HepG2 (cell line): ENCODE measurements around the gene CHST14. TPM values are rescaled to one million over a fixed set of nuclear protein-coding genes. Genes with fewer than 3 reads are reported as not detected.

ENCODE experiments used
- ATAC-seq: fragments of 200-7000 bp; cut with Tn5 transposase; 3 replicates; pipeline ENCODE4 v1.9.1; 2020; ENCODE audit warnings: mild to moderate bottlenecking, moderate library complexity
- BruUV-seq: library from RNA; stranded (reverse); fragments of 400-500 nt; replicated peaks from 2 replicates; lab custom pipeline; 2021; lab: Mats Ljungman, UMichigan
- CTCF ChIA-PET: fragments of 300-600 bp; formaldehyde crosslinking; extraction: SDS; loops from one replicate; lab custom pipeline; 2021; ENCODE audit warnings: low total read pairs, inconsistent platforms, low intra/inter-chr PET ratio; lab: Yijun Ruan, JAX
- POLR2A ChIA-PET: fragments of 350-600 bp; sonication (Branson Sonifier 250); formaldehyde crosslinking; loops from one replicate; lab custom pipeline; 2020; ENCODE audit warnings: antibody characterized with exemption, inconsistent platforms; lab: Yijun Ruan, JAX
- DNase-seq: peaks from one replicate; pipeline ENCODE4 v3.0.0-alpha.2; 2015; ENCODE audit warnings: low spot score
- FAIRE-seq: peaks from 3 replicates; lab custom pipeline; 2011; peaks lifted over from hg19 to GRCh38; lab: Jason Lieb, UNC
- H2AFZ ChIP-seq: one replicate; pipeline ENCODE4 v1.6.1; 2011; ENCODE audit warnings: low read length, inconsistent platforms
- H3K27ac ChIP-seq: fragments of 300-600 bp; 3 replicates; pipeline ENCODE4 v1.8.0; 2011; ENCODE audit warnings: mixed run types, mild to moderate bottlenecking, mixed read lengths, low read length, inconsistent platforms; ENCODE audit not compliant: insufficient read depth; ENCODE audit errors: extremely low read length
- H3K27me3 ChIP-seq, 2 experiments: fragments of 200-600 bp in 1 of 2; 2 replicates in 1 of 2; 3 replicates in 1 of 2; pipeline versions ENCODE4 v1.6.0 to v1.8.0; 2011; ENCODE audit warnings: low read length in 2 of 2, mild to moderate bottlenecking in 2 of 2, moderate library complexity in 2 of 2, inconsistent platforms in 1 of 2; ENCODE audit not compliant: insufficient read depth in 2 of 2, control insufficient read depth in 1 of 2
- H3K36me3 ChIP-seq, 2 experiments: fragments of 200-600 bp in 1 of 2; replicated peaks in 1 of 2; 2 replicates in 1 of 2; 3 replicates in 1 of 2; pipeline versions ENCODE4 v1.5.1 to v1.8.0; 2011; ENCODE audit warnings: low read length in 2 of 2, inconsistent platforms in 1 of 2; ENCODE audit not compliant: insufficient read depth in 2 of 2, control insufficient read depth in 1 of 2
- H3K4me1 ChIP-seq: 2 replicates; pipeline ENCODE4 v1.5.1; 2012; ENCODE audit warnings: low read length, inconsistent platforms; ENCODE audit not compliant: insufficient read depth
- H3K4me2 ChIP-seq: 2 replicates; pipeline ENCODE4 v1.6.0; 2011; ENCODE audit warnings: low read depth, low read length, inconsistent platforms
- H3K4me3 ChIP-seq, 3 experiments: fragments of 200-600 bp in 1 of 3; sonication (generic), shearing (Covaris generic) in 1 of 3; replicated peaks in 1 of 3; 2 replicates each; pipeline ENCODE4 v1.5.1; 2011 to 2016; ENCODE audit warnings: low read length in 3 of 3, inconsistent platforms in 2 of 3, low read depth in 2 of 3, mild to moderate bottlenecking in 2 of 3, control low read depth in 1 of 3, mixed read lengths in 1 of 3; ENCODE audit not compliant: insufficient read depth in 1 of 3
- H3K79me2 ChIP-seq: one replicate; pipeline ENCODE4 v1.6.1; 2011; ENCODE audit warnings: low read length, inconsistent platforms; ENCODE audit not compliant: insufficient read depth
- H3K9ac ChIP-seq: 2 replicates; pipeline ENCODE4 v1.6.0; 2011; ENCODE audit warnings: mild to moderate bottlenecking, low read depth, low read length, inconsistent platforms; ENCODE audit not compliant: insufficient read depth
- H3K9me3 ChIP-seq: 2 replicates; pipeline ENCODE4 v1.5.1; 2012; ENCODE audit warnings: mild to moderate bottlenecking, low read length
- H4K20me1 ChIP-seq: 2 replicates; pipeline ENCODE4 v1.6.0; 2011; ENCODE audit warnings: inconsistent platforms, mild to moderate bottlenecking, low read length, moderate library complexity; ENCODE audit not compliant: insufficient read depth
- AGO1 ChIP-seq: fragments of 200-400 bp; formaldehyde crosslinking; IDR thresholded peaks from 2 replicates; pipeline ENCODE4 v1.6.1; 2017; ENCODE audit warnings: mild to moderate bottlenecking, low read depth, low read length, moderate library complexity; ENCODE audit not compliant: poor library complexity, severe bottlenecking
- EP300 ChIP-seq, 3 experiments: sonication (generic) in 1 of 3; formaldehyde crosslinking in 1 of 3; IDR thresholded peaks; 2 replicates each; pipeline versions ENCODE4 v1.5.1 to v1.6.1; 2011 to 2020; ENCODE audit warnings: low read depth in 2 of 3, low read length in 2 of 3, borderline replicate concordance in 1 of 3, improper control_type of control experiment in 1 of 3, mild to moderate bottlenecking in 1 of 3, missing genetic modification reagents in 1 of 3, moderate library complexity in 1 of 3
- HNRNPK ChIP-seq: fragments of 200-400 bp; formaldehyde crosslinking; IDR thresholded peaks from 2 replicates; pipeline ENCODE4 v1.6.1; 2018; ENCODE audit warnings: low read length, low read depth, moderate library complexity, mild to moderate bottlenecking; ENCODE audit not compliant: poor library complexity, severe bottlenecking
- HOXA3 ChIP-seq: sonication (generic); formaldehyde crosslinking; IDR thresholded peaks from 2 replicates; pipeline ENCODE4 v1.5.0; 2020; ENCODE audit warnings: missing genetic modification reagents
- KDM5A ChIP-seq: fragments of 200-600 bp; sonication (generic); IDR thresholded peaks from 2 replicates; pipeline ENCODE4 v1.7.0; 2018; ENCODE audit warnings: antibody characterized with exemption, mild to moderate bottlenecking, low read length, borderline replicate concordance
- NFIB ChIP-seq: sonication (generic); formaldehyde crosslinking; IDR thresholded peaks from 2 replicates; pipeline ENCODE4 v1.9.0; 2021; ENCODE audit warnings: missing genetic modification reagents, mild to moderate bottlenecking, borderline replicate concordance
- NR2F6 ChIP-seq, 2 experiments: IDR thresholded peaks; 2 replicates each; pipeline ENCODE4 v1.6.1; 2016; ENCODE audit warnings: antibody characterized with exemption in 1 of 2, mild to moderate bottlenecking in 1 of 2
- NR3C1 ChIP-seq: sonication (generic); formaldehyde crosslinking; IDR thresholded peaks from 2 replicates; pipeline ENCODE4 v1.4.0; 2020; ENCODE audit warnings: missing genetic modification reagents
- ZBTB8A ChIP-seq: sonication (generic); formaldehyde crosslinking; IDR thresholded peaks from 2 replicates; pipeline ENCODE4 v1.4.0; 2020; ENCODE audit warnings: mild to moderate bottlenecking, low read depth, missing genetic modification reagents, borderline replicate concordance
- ZFP1 ChIP-seq: IDR thresholded peaks from 2 replicates; pipeline ENCODE4 v1.6.1; 2016
- ZNF501 ChIP-seq: sonication (generic); formaldehyde crosslinking; IDR thresholded peaks from 2 replicates; pipeline ENCODE4 v1.5.1; 2020; ENCODE audit warnings: mild to moderate bottlenecking, moderate library complexity, missing genetic modification reagents
- ZNF547 ChIP-seq: sonication (generic); formaldehyde crosslinking; IDR thresholded peaks from 2 replicates; pipeline ENCODE4 v1.5.1; 2020; ENCODE audit warnings: mild to moderate bottlenecking, missing genetic modification reagents
- ZNF562 ChIP-seq: sonication (generic); formaldehyde crosslinking; IDR thresholded peaks from 2 replicates; pipeline ENCODE4 v1.8.0; 2022; ENCODE audit warnings: missing genetic modification reagents, borderline replicate concordance
- ZNF775 ChIP-seq: sonication (generic); formaldehyde crosslinking; IDR thresholded peaks from 2 replicates; pipeline ENCODE4 v1.4.0; 2020; ENCODE audit warnings: missing genetic modification reagents, mild to moderate bottlenecking, moderate library complexity, borderline replicate concordance
- WGBS: methylation state at CpG from one replicate; pipeline ENCODE4 v1.1.6; 2017; ENCODE audit warnings: low lambda C conversion rate; 5-methylcytosine and 5-hydroxymethylcytosine counted together
- in situ Hi-C: cut with HindIII; loops from 2 replicates; pipeline ENCODE4 v1.10.0; 2017; ENCODE audit warnings: low pct_unique_long_range_greater_than_20kb; ENCODE audit not compliant: extremely low pct_ligation_motif_present
- intact Hi-C: fragments of 100-400 bp; cut with micrococcal nuclease; formaldehyde crosslinking; loops from one replicate; pipeline ENCODE4 v1.10.0; 2022; ENCODE audit not compliant: unreplicated experiment
- polyA plus RNA-seq, 8 experiments: library from polyadenylated mRNA; depleted of rRNA in 3 of 8; stranded (reverse) in 7 of 8; unstranded in 1 of 8; fragments of >200 nt; fragmentation: Illumina TruSeq in 4 of 8; extraction: Trizol in 4 of 8; gene quantifications; 2 replicates each; pipeline versions ENCODE4 v1.2.1 to v1.2.3, GENCODE V29; 2011 to 2016; ENCODE audit warnings: low read depth in 4 of 8, missing spikeins in 1 of 8, mixed read lengths in 1 of 8; ENCODE audit not compliant: insufficient read depth in 1 of 8
- total RNA-seq, 5 experiments: library from RNA; depleted of rRNA; stranded (reverse); fragments of >200 nt; fragmentation: Illumina TruSeq; extraction: Trizol; gene quantifications; 2 replicates each; pipeline ENCODE4 v1.2.3, GENCODE V29; 2016; ENCODE audit warnings: low read depth in 1 of 5
- TF ChIP-seq, protein P1 (sequence below): sonication (generic); formaldehyde crosslinking; IDR thresholded peaks from 2 replicates; pipeline ENCODE4 v1.4.0; 2020; ENCODE audit warnings: mild to moderate bottlenecking, missing genetic modification reagents

CHST14 gene
- total and polyA plus RNA-seq, 2 of the 13 experiments (the other 11 are each of a cell fraction or from before 2014, with no cell fraction given): 8.9 to 12.4 TPM

DNA sequence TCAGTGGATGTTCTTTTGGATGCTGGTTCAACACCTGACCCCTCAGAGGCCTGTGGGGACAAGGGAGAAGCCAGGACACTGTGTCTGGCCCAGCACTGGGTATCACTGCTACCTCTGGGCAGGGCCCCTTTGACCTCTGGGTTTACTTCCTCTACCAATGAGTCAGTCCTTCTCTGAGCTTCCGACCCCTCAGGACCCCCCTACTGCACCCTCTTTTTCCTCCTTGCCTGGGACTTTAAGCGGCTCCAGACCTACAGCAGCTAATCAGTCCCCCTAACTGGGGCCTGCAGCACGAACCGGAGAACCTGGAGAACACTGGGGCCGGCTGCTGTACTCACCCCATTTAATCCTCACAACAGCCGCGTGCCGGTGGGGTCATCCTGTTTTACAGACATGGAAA, 3.8 kb downstream of the CHST14 start:
- Histone ChIP-seq H3K9ac (no peak overlapping the region), H3K79me2 (no peaks in the 10 kb centered on the region), H4K20me1 (no peaks in the 10 kb centered on the region), H2AFZ (no peak overlapping the region), H3K4me1 (peaks cover 35% of the 10 kb centered on the region), H3K4me3 (no peak overlapping the region), H3K4me2 (no peak overlapping the region), H3K27me3 (peaks cover 1 to 16% of the 10 kb centered on the region in 2 experiments; a peak in 2 of 5 replicates), H3K9me3 (no peaks in the 10 kb centered on the region), H3K36me3 (no peaks in the 10 kb centered on the region), H3K27ac (no peak overlapping the region)
- ATAC-seq: no peak
- DNase-seq: no peak
- TF ChIP-seq ZNF501 (CRISPR knock-in tag) (no peak), ZBTB8A (no peak), EP300 (IDR thresholded peaks at IDR 0.05; ENCODE audit: low read depth in 2 of 2, low read length in 2 of 2) (no peak), EP300 (CRISPR knock-in tag; IDR thresholded peaks at IDR 0.05; ENCODE audit: borderline replicate concordance) (no peak), ZNF562 (no peak), NR2F6 (IDR thresholded peaks at IDR 0.05) (no peak), NR2F6 (CRISPR knock-in tag; IDR thresholded peaks at IDR 0.05) (no peak), ZNF547 (CRISPR knock-in tag) (no peak), NR3C1 (CRISPR knock-in tag) (no peak), KDM5A (no peak), ZFP1 (CRISPR knock-in tag) (no peak), NFIB (no peak), AGO1 (no peak), ZNF775 (CRISPR knock-in tag) (no peak), HNRNPK (no peak), HOXA3 (no peak)
- TF ChIP-seq, protein P1, sequence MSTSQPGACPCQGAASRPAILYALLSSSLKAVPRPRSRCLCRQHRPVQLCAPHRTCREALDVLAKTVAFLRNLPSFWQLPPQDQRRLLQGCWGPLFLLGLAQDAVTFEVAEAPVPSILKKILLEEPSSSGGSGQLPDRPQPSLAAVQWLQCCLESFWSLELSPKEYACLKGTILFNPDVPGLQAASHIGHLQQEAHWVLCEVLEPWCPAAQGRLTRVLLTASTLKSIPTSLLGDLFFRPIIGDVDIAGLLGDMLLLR (CRISPR knock-in tag): no peak
- WGBS: 43% methylated on average over 8 of the region's 8 CpGs
- BruUV-seq: no TSS peak
- intact Hi-C loops (loop anchor here (5.0 kb wide), 1 partner anchor 33 kb away; no protein-coding TSS in a partner anchor), in situ Hi-C loops (no loop called here)
- FAIRE-seq: no peak
- POLR2A ChIA-PET: no interaction called here
- CTCF ChIA-PET: no interaction called here
